Stomach (tissue), 9 donors: Measurements from ENCODE around the gene MIPEP. TPM values are rescaled to one million over a fixed set of nuclear protein-coding genes. Genes with fewer than 3 reads are reported as not detected.

Source experiments
- DNase-seq, 2 donors: peaks; one replicate each; pipeline versions ENCODE4 v3.0.0 to v3.0.0-alpha.2; 2013 to 2019
- H3K27ac ChIP-seq, 5 donors: fragments of 200-600 bp in 4 of 5; sonication (generic) in 4 of 5; one replicate each; pipeline ENCODE4 v1.5.1; 2013 to 2019; ENCODE audit warnings: mild to moderate bottlenecking in 1 of 5, moderate library complexity in 1 of 5
- H3K27me3 ChIP-seq, 3 donors: fragments of 200-600 bp; sonication (generic); one replicate each; pipeline ENCODE4 v1.5.1; 2017 to 2019; ENCODE audit warnings: mixed run types in 1 of 3
- H3K36me3 ChIP-seq, 4 donors: fragments of 200-600 bp; sonication (generic); 1 replicate in 3 of 4; 2 replicates in 1 of 4; pipeline ENCODE4 v1.5.1; 2016 to 2019
- H3K4me1 ChIP-seq, 4 donors: fragments of 200-600 bp; sonication (generic); one replicate each; pipeline ENCODE4 v1.5.1; 2016 to 2019
- H3K4me3 ChIP-seq, 4 donors: fragments of 200-600 bp; sonication (generic) in 3 of 4; one replicate each; pipeline ENCODE4 v1.5.1; 2016 to 2019; ENCODE audit warnings: mild to moderate bottlenecking in 1 of 4
- H3K9me3 ChIP-seq, 4 donors: fragments of 200-600 bp; sonication (generic); one replicate each; pipeline ENCODE4 v1.5.1; 2016 to 2019
- CTCF ChIP-seq, 7 experiments: fragments of 450-650 bp in 4 of 7; fragments of 200-600 bp in 3 of 7; sonication (generic) in 3 of 7; IDR thresholded peaks; one replicate each; pipeline ENCODE4 v1.5.1; 2016 to 2019; ENCODE audit warnings: antibody characterized with exemption in 7 of 7, control low read depth in 2 of 7, mild to moderate bottlenecking in 1 of 7
- EP300 ChIP-seq: sonication (generic); formaldehyde crosslinking; IDR thresholded peaks from one replicate; pipeline ENCODE4 v1.6.1; 2017; ENCODE audit warnings: antibody characterized with exemption
- POLR2A ChIP-seq, 4 donors: fragments of 450-650 bp; IDR thresholded peaks; one replicate each; pipeline ENCODE4 v1.6.1; 2016; ENCODE audit warnings: antibody characterized with exemption in 4 of 4, control low read depth in 2 of 4, mild to moderate bottlenecking in 1 of 4, moderate library complexity in 1 of 4
- POLR2AphosphoS5 ChIP-seq, 3 donors: sonication (generic); formaldehyde crosslinking; IDR thresholded peaks; one replicate each; pipeline ENCODE4 v1.6.1; 2016; ENCODE audit warnings: antibody characterized with exemption in 3 of 3
- WGBS, 5 donors: extraction: QIAGEN DNeasy Blood & Tissue Kit in 3 of 5; methylation state at CpG; one replicate each; pipeline versions ENCODE4 v1.1.5 to v1.1.7; 2013 to 2018; 5-methylcytosine and 5-hydroxymethylcytosine counted together
- intact Hi-C: fragments of 100-400 bp; cut with DNase I; formaldehyde crosslinking; loops from one replicate; pipeline ENCODE4 v1.15.1; 2023; ENCODE audit warnings: low total_unique reads
- polyA plus RNA-seq, 3 donors: library from polyadenylated mRNA; stranded (reverse); fragments of 200-250 nt; gene quantifications; one replicate each; pipeline ENCODE4 v1.2.3, GENCODE V29; 2013
- total RNA-seq, 5 donors: library from RNA; depleted of rRNA; stranded (reverse); fragments of >200 nt; gene quantifications; one replicate each; pipeline versions ENCODE4 v1.1.0 to v1.2.3, GENCODE V29; 2014 to 2016
- donor health status: healthy with polysubstance abuse.
- donor health status: Bipolar disorder and iron deficiency.
- donor health status: healthy.

Gene MIPEP
- total and polyA plus RNA-seq, 8 donors = 1.2 to 43.2 (median 15.2) TPM

- no peak overlapping the region for H3K27ac ChIP-seq
- no peak for TF ChIP-seq CTCF (IDR thresholded peaks at IDR 0.05)
- TF ChIP-seq EP300 = no peak
- intact Hi-C loops = no loop called here
- no peaks in the 10 kb centered on the region for H3K9me3 ChIP-seq
- no peaks in the 10 kb centered on the region for H3K4me1 ChIP-seq
- DNase-seq = no peak
- H3K36me3 ChIP-seq = peaks cover 0 to 20% (median 17%) of the 10 kb centered on the region in 4 donors
- no peaks in the 10 kb centered on the region for H3K27me3 ChIP-seq
- WGBS, 5 donors = 96 to 98% (median 96%) methylated on average over 8 of the region's 8 CpGs
- no peak overlapping the region for H3K4me3 ChIP-seq
Measured at GRCh38 chr13:23842406-23842805, 46.8 kb downstream of the MIPEP start.

- peaks cover 0 to 5% (median 0%) of the 10 kb centered on the region in 4 donors for H3K4me1 ChIP-seq
- no peak overlapping the region for H3K4me3 ChIP-seq
- no peak for DNase-seq
- TF ChIP-seq CTCF (IDR thresholded peaks at IDR 0.05) (no peak), POLR2A (IDR thresholded peaks at IDR 0.05) (no peak), POLR2AphosphoS5 (IDR thresholded peaks at IDR 0.05) (no peak), EP300 (no peak)
- WGBS, 5 donors = 94 to 96% (median 95%) methylated on average over 27 to 36 of the region's 36 CpGs
- peaks cover 0 to 15% (median 7%) of the 10 kb centered on the region in 4 donors for H3K36me3 ChIP-seq
- intact Hi-C loops = no loop called here
- H3K9me3 ChIP-seq = no peaks in the 10 kb centered on the region
- H3K27me3 ChIP-seq = no peaks in the 10 kb centered on the region
- no peak overlapping the region for H3K27ac ChIP-seq
Measured at GRCh38 chr13:23833733-23834611, 55.2 kb downstream of the MIPEP start.

GRCh38 chr13:23828866-23829265, 60.3 kb downstream of the MIPEP start:
- no peak overlapping the region for H3K4me3 ChIP-seq
- no peaks in the 10 kb centered on the region for H3K27me3 ChIP-seq
- WGBS, 5 donors = 80 to 93% (median 84%) methylated on average over 4 of the region's 4 CpGs
- DNase-seq = no peak
- H3K36me3 ChIP-seq = peaks cover 0 to 6% (median under 1%) of the 10 kb centered on the region in 4 donors
- no peaks in the 10 kb centered on the region for H3K4me1 ChIP-seq
- intact Hi-C loops = no loop called here
- no peaks in the 10 kb centered on the region for H3K9me3 ChIP-seq
- no peak overlapping the region for H3K27ac ChIP-seq
- no peak for TF ChIP-seq CTCF (IDR thresholded peaks at IDR 0.05)
- TF ChIP-seq EP300 = no peak
- TF ChIP-seq POLR2A (IDR thresholded peaks at IDR 0.05) = no peak
- TF ChIP-seq POLR2AphosphoS5 (IDR thresholded peaks at IDR 0.05) = no peak

- no peak for DNase-seq
- H3K9me3 ChIP-seq = no peaks in the 10 kb centered on the region
- H3K36me3 ChIP-seq = peaks cover 0 to 7% (median 3%) of the 10 kb centered on the region in 4 donors
- H3K27me3 ChIP-seq = no peaks in the 10 kb centered on the region
- H3K4me3 ChIP-seq = no peak overlapping the region
- no peaks in the 10 kb centered on the region for H3K4me1 ChIP-seq
- no peak overlapping the region for H3K27ac ChIP-seq
- 72 to 90% (median 83%) methylated on average over 4 of the region's 4 CpGs for WGBS, 5 donors
- intact Hi-C loops = no loop called here
- TF ChIP-seq EP300 (no peak), POLR2AphosphoS5 (IDR thresholded peaks at IDR 0.05) (no peak), POLR2A (IDR thresholded peaks at IDR 0.05) (no peak), CTCF (IDR thresholded peaks at IDR 0.05) (no peak)
Measured at GRCh38 chr13:23828086-23828485, 61.1 kb downstream of the MIPEP start.
